HG02610 (cell line): ENCODE measurements around the gene LHFPL2.
"Not testable (repeated sequence)": the region's sequence is repeated elsewhere in the genome, so short reads cannot be mapped to it uniquely, and the experiment has no call there.

Experiments used
- ATAC-seq: cut with Tn5 transposase; IDR thresholded peaks from one replicate; pipeline ENCODE4 v1.9.1; 2021; ENCODE audit warnings: mild to moderate bottlenecking, moderate library complexity; ENCODE audit not compliant: unreplicated experiment

The LHFPL2 gene

DNA sequence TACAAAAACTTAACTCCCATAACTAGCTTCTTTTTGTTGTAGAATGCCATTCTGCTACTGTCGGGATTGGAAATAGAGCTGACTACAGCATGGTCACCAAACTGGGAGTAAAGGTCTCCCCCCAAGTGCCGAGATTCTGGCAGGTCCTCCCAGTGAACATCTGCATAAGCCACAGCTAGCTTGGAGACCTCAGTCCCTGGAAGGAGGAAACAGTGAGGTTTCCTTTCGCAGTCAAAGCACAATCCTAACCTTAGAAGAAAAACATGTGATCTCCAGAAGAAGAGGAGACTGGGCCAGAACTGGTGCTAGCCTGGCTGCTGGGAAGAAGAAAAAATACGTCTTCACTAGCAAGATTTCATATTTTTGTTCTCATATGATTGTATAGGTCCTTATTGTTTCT lies 160.7 kb downstream of the LHFPL2 start:
- no peak for ATAC-seq

DNA sequence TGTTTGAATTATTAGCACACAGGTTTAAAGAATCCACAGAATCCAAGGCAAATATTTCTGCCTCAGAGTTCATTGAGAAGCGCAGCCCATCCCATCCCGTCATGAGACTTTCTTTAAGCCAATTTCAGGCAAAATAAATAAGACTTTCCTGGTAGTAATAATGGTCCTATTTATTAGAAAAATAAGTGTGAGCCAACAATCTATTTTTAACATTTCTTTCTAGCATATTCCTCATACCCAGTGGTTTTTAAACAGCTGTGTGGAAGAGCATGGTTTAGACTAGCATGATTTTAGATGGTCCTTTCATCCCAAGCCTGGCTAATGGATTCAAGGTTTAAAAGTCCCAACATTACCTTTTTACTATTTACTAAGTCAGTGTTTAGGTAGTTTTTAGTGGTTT lies 162.4 kb downstream of the LHFPL2 start:
- ATAC-seq, result no peak

DNA sequence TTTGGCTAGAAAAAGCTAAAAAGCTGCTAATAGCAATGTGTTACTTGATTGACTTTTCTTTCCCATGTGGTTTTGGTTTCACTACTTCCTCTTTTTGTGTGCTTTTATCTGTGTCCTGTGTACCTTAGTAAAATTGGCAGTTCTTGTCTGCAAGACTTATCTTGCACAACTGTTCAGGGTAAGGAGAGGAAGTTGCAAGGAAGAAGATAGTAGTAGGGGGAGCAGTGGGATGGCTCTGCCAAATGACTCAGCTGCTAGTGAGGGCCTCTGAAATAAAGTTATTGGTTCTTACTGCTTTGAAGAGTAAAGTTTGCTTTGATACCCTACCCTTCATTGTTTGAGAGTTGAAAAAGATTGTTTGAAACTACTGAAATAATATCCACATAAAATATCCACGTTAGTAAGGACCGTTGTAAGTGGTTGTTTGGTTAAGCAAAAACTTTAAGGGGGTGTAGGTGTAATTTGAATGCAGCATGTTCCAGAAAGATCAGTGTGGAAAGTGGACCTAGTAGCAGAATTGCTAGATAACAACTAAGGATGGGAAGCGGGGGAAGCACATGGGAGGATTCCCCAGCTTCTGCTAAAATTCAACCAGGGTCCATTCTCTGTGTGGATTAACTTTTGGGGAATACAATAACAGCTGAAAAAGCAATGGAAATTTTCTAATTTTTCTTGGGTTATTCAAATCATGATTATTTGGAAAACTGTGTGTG lies 164.6 kb downstream of the LHFPL2 start:
- ATAC-seq, result peak; percentile 89

DNA sequence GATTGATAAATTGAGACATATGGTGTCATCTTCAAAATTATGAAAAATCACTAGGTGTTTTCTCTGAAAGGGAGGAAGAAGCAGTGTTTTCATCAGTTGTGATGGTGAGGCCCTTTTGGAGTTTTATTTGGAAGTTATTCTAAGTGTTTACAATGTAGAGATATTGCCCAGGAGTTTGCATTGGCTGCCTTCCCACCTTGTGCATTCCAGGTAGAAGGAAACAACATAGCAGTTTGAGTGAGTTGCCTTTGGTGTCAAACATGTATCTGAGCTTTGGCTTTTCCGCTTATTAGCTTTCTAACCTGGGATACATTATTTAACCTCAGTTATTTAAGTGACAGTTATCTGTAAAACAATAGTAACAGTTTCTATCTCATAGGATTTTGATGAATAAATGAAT lies 165.6 kb downstream of the LHFPL2 start:
- no peak for ATAC-seq

DNA sequence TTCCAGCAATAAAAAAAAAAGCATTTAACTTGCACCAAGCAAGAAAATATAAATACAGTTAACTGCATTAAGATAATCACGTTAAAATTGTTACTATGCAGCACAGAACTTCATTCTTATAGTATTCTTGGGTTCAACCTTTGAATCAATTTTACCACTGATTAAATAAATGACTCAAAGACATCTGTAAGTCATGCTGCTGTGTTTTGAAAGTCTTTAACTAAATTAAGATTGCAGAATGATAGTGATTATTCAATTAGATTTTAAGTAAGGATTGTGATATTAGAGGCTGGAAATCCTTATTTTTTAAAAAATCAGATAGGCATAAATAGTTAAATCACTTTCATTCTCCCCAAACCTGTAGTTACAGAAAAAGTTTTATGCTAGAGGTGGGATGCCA lies 171.8 kb downstream of the LHFPL2 start:
- ATAC-seq, result no peak

DNA sequence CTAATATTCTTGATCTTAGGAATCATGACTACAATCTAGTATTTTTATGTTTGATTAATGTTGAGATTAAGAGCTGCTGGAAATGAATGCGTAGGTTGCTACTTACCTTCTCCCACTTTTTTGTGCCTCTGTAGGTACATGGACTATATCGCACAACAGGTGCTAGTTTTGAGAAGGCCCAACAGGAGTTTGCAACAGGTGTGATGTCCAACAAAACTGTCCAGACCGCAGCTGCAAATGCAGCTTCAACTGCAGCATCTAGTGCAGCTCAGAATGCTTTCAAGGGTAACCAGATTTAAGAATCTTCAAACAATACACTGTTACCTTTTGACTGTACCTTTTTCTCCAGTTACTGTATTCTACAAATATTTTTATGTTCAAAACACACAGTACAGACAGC lies 173.2 kb downstream of the LHFPL2 start:
- no peak for ATAC-seq

DNA sequence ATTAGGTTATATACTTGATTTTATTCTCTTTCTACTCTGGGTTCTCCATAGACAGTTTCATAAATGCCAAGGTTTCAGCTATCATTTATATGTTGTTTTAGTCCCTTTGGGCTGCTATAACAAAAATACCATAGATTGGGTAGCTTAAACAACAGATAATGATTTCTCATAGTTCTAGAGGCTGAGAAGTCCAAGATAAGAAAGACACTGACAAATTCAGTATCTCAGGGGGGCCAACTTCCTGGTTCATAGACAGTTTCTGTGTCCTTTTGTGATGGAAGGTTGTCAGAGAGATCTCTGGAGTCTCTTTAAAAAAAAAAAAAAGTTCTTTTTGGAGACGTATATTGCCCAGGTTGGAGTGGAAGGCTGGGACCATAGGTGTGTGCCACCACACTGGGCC lies 174.8 kb downstream of the LHFPL2 start:
- no peak for ATAC-seq

DNA sequence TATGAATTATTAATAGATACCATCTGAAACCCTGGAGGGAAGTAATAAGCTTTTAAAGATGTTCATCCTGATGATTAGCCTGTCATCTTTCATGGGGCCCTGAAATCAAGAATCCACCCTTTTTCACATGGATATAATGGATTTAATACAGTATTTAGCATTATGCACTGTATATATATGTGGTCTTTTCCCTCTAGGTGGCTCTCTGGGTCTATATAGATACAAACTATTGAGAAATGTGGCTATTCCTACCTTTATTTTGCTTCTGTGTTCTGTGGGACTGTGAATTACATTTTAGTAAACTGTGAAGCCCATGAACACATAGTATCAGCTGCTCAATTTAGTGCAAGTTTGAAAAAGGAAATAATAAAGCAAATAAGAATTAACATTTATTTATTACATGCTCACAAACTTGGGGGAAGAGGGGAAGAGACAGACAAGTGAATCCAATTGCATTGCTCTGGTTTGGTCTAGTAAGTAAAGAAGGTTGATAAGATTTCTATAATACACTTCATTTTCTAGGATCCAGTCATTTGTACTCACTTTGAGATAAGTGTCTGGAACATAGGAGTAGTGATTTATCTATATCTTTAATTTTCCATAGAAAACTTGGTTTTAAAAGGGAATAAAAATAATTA lies 176.0 kb downstream of the LHFPL2 start:
- ATAC-seq, result no peak

DNA sequence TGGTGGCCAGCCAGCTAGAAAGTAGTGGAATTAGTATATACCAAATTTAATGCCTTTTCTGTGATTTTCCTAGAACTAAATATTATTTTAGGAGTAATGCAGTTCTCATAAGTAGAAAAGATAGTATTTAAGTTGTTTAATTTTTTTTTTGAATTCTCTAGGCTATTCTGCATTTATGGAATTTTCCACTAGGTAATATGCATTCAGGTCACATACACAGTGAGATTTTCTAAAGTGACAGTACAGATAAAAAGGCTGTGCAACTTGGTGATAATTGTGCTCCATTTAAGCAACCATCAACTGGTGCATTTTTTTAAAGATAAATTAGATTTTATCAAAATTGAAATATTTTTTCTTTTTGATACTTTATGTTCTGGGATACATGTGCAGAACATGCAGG lies 176.7 kb downstream of the LHFPL2 start:
- ATAC-seq, result no peak

DNA sequence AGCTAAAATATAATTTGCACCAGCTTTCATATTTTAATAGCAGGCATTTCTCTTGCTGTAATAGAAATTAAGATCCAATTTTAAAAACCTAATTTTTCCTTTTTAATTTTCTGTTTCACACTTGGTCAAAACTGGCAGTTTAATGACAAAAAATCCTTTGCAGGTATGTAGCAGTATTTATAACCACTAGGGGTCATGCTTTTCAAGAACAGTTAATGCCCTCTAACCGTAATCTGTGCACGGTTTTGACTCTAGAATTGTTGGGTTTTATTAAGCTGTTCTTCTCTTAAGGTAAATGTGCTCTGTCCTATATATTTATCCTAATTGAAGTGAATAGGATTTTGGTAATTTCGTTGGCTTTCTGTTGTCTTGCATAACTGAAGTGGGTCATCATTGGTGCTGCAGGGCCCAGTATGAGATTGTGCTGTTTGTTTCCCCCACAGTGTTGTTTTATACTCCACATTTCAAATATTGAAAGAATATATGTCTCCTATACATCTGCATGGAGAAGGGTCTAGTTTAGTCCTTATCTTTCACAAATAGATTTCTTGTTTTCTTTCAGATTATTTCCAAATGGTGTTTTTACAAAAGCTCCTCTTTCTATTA lies 180.7 kb downstream of the LHFPL2 start:
- no peak for ATAC-seq

DNA sequence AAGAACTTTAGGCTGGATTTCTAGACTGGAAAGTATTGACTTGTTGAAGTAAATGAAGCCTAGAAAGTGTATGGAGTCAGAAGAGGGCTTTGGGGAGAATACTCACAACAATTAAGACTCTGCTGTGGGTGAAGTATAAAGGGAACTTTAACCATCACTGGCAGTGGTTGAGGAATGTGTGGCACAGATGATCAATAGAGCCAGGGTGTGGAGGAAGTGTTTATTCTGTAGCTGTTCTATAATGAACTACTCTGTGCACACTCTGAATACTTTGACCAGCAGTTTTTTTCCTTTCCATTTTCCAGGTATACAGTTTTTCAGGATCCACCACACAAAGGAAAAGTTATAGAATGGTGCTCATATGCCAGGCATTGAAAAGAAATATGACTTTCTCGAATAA lies 181.4 kb downstream of the LHFPL2 start:
- ATAC-seq, result no peak

DNA sequence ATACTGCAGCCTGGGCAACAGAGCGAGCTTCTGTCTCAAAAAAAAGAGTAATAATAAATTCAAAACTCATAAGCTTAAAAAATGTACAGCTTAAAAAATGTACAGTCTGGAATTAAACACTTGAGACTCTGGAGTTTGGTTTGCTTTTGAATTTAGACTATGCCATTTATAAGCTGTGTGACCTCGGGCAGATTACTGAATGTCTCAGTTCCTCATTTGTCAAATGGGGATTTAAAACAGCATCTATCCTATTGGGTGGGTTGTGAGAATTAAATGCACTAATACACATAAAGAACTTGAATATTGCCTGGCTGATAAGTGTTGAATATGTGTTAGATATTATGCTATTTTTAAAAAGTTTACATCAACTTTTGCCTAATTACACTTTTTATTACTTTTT lies 189.7 kb downstream of the LHFPL2 start:
- ATAC-seq, result no peak

DNA sequence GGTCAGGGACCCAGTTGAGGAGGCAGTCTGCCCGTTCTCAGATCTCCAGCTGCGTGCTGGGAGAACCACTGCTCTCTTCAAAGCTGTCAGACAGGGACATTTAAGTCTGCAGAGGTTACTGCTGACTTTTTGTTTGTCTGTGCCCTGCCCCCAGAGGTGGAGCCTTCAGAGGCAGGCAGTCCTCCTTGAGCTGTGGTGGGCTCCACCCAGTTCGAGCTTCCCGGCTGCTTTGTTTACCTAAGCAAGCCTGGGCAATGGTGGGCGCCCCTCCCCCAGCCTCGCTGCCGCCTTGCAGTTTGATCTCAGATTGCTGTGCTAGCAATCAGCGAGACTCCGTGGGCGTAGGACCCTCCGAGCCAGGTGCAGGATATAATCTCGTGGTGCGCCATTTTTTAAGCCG lies 191.1 kb downstream of the LHFPL2 start:
- ATAC-seq, result not testable (repeated sequence)

DNA sequence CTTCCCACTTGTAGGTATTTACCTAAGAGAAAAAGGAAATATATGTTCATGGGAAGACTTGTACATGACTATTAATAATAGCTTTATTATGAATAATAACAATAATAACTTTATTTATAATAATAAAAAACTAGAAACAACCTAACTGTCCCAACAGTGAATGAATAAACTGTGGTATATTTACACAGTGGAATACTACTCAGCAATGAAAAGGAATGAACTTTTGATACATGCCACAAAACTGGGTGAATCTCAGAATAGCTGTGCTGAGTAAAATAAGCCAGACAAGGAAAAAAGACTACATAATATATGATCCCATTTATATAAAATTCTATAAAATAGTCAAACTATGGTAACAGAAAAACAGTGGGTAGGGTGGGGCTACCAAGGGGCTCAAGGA lies 199.5 kb downstream of the LHFPL2 start:
- ATAC-seq, result no peak

DNA sequence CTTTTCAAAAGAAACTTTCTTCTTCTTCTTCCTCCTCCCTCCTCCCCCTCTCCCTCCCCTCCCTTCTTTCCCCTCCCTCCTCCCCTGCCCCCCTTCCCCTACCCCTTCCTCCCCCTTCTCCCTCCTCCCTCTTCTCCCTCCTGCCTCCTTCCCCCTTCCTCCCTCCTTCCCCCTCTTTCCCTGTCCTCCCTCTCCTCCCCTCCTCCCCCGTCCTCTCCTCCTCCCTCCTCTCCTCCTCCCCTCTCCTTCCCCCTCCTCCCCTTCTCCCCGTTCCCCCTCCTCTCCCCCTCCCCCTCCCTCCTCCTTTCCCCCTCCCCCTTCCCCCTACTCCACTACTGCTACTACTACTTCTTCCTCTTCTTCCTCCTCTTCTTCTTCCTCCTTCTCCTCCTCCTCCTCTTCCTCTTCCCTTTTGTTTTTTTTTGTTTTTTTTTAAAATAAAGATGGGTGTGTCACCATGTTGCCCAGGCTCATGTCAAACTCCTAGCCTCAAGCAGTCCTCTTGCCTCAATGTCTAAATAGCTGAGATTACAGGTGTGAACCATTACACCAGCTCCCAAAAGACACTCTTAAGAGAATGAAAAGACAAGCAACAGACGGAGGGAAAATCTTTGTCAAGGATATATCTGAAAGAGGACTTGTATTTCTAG lies 200.7 kb downstream of the LHFPL2 start:
- ATAC-seq, result no peak
